GM12801 (cell line): Measurements from ENCODE around the gene FAM32A.

Experiments
- TF ChIP-seq, protein P1 (sequence below): IDR thresholded peaks from one replicate; pipeline ENCODE4 v1.5.1; 2011; ENCODE audit warnings: control low read depth; ENCODE audit not compliant: insufficient read length; ENCODE audit errors: extremely low read depth

Gene FAM32A

DNA sequence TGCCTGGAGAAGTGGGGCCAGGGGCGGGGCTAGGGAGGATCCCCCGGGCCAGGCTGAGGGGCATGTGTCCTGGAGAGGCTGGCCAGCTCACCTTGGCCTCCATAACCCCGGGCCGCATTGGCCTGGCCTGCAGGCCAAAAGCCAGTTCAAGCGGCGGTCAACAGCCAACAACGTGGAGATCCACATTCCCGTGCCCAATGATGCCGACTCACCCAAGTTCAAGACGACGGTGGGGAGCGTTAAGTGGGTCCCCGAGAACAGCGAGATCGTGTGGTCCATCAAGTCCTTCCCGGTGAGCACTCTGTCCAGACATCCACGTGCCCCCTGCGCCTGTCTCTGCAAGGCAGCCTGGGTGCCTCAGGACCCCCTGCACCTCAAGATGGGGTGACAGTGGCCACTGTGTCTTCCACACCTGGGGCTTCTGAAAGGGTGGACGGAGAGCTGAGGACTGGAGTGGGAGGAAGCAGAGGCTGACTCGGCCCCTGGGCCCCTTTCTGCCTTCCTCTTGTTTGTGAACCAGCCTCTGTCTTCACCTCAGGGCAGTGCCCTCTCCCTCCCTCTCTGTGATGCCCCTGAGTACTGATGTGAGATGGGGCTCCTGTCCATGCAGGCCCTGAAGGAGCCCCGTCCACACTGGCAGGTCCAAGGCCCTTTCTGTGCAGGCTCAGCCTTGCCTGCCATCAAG is 43.6 kb downstream of the FAM32A start:
- TF ChIP-seq, protein P1, sequence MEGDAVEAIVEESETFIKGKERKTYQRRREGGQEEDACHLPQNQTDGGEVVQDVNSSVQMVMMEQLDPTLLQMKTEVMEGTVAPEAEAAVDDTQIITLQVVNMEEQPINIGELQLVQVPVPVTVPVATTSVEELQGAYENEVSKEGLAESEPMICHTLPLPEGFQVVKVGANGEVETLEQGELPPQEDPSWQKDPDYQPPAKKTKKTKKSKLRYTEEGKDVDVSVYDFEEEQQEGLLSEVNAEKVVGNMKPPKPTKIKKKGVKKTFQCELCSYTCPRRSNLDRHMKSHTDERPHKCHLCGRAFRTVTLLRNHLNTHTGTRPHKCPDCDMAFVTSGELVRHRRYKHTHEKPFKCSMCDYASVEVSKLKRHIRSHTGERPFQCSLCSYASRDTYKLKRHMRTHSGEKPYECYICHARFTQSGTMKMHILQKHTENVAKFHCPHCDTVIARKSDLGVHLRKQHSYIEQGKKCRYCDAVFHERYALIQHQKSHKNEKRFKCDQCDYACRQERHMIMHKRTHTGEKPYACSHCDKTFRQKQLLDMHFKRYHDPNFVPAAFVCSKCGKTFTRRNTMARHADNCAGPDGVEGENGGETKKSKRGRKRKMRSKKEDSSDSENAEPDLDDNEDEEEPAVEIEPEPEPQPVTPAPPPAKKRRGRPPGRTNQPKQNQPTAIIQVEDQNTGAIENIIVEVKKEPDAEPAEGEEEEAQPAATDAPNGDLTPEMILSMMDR = no peak

DNA sequence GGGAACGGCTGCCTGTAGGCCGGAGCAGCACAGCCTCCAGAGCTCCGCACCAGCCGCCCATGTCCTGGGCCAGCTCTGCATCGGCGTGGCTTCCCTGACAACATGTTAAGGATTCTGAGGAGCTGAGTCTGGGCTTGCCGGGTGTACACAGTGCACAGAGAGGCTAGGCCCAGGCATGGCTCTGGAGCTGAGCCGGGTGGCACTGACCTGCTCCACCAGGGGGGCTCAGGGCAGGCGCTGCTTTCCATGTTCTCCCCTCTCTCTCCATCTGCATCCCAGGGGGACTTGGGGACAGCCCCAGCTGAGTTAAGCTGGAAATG is 44.1 kb downstream of the FAM32A start:
- TF ChIP-seq, protein P1 = no peak

DNA sequence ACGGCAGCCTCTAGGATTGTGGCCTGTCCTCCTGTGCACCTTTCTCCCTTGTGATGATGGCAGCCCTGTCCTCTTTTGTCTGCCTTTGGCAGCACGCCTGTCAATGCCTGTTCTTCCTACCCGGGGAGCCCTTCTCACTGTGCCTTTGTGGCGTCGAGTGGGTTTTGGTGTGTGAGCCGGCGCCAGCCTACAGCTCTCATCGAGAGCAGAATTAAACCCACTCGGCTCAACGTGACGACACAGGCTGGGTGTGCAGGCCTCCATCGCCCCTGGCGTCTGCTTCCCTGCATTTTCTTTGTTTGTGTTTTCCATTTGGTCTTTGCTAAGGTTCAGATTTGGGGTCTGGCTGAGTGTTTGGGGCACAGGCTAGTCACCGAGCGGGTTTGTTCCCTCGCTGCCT is 46.9 kb downstream of the FAM32A start:
- TF ChIP-seq, protein P1 = no peak

DNA sequence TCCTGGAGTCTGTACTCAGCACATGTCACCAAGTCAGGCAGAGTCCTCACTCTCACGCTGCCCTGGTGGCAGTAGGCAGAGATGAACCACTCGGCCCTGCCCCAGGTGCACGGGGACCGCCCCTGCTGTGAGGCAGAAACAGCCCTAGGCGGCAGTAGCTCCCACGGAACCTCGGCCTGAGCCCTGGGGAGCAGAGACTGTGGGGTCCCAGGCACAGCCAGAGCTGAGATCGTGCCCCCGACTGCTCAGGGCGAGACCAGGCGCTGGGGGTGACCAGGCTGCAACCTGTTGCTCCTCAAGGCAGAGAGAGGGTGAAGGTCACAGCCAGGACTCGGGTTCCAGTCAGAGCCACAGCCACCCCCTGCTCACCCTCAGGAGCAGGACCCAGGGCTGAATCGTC is 47.4 kb downstream of the FAM32A start:
- TF ChIP-seq, protein P1 = no peak

DNA sequence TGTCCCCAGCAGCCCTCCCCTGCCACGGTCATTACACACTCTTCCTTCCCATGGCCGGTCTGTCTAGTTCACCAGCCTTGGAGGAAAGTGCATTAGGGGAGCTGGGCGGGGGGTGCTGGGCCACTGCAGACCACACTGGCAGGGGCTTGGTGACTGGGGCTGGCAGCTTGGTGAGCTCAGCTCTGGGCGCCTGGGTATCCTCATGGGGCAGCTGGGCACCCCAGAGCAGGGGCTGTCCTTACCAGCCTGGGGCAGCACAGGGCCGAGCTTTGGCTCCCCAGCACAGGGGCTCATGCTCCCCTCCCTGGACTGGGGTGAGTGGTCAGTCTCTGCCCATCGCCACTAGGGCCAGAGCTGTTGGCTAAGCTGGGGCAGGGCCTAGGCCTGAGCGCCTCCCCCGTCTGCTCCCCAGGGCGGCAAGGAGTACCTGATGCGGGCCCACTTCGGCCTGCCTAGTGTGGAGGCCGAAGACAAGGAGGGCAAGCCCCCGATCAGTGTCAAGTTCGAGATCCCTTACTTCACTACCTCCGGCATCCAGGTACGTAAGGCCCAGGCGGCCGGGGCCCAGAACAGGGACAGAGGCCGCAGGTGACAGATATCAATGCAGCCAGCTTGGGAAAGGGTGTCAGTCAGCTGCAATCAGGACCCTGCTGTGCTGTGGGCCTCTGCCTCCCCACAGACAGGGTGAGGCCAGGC is 48.0 kb downstream of the FAM32A start:
- TF ChIP-seq, protein P1 = no peak

DNA sequence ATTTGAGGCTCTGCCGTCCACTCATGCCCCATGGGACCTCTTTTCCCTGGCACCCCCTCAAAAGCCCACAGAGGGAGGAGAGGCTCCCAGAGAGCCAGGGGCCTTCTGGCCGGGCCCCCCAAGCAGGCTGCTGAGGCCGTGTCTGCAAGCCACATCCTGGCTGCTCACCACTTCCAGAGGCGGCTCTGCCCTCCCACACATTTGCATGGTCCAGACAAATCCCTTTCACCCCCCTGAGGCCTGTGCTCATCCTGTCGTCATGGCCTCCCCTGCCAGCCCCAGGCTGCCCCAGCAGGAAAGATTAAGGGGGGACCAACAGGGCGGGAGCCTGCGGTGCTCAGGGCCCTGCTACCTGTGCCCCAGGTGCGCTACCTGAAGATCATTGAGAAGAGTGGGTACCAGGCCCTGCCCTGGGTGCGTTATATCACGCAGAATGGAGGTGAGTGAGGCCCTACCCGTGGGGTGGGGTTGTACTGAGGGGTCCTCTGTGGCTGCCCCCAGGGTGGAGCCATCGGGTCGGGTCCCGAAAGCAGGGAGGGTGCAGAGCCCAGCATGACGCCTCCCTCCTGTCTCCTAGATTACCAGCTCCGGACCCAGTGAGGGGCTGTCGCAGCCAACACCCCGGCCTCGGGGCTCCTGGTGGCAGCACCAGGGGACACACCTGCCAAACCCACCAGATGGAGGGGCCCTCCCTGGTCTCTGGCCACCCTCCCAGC is 48.8 kb downstream of the FAM32A start:
- TF ChIP-seq, protein P1 = no peak

DNA sequence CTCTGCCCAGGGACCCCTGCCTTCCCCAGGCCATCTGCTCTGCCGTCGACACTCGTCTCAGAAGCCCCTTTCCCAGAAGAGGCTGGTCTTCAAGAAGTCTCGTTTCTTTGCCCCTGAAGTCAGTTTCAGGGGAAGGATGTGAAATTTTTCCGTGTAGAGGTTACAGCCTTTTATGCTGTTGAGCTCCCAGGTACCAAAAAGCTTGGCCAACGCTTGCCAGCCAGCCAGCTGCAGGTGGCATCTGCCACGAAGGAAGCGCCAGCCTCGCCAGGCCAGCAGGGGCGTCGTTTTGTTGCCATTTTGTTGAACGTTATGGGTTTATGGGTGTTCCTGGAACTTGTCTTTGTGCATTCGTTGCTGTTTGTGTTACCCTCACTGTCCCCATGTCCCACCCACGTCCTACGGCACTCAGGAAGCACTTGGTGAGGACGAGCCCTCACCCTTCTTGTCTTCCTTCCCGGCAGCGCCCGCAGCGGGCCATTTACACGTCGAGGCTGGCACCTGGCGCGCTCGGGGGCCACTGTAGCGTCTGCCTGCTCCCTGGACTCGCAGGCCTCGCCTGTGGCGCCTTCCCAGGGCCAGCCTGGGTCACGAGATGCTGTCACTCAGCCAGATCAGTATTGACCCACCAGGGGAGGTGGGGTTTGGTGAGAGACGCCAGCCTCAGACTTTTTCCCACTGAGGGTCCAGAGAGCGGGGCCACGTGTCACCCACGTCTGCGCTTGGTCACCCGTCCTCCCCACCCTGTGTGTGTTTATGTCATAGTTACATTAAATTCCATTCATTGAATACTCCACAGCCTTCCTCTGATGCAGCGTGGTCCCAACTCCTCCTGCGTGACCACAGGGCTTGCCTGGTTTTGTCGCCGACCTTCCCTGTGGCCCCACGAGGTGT is 49.6 kb downstream of the FAM32A start:
- TF ChIP-seq, protein P1 = no peak
